ENCODE measurements around the gene LPAR5.

The LPAR5 gene

GRCh38 chr12:6635856-6636531, at the start of gene LPAR5:
Gene LPAR5 (minus strand): TSS chr12:6635959. CDS start chr12:6621248, 14,711 bp downstream.
- DNase-seq (ENCODE audit: low spot score), result peak; percentile 48
- in situ Hi-C loops (cut with MboI; ENCODE audit: low pct_unique_long_range_greater_than_20kb, low sequenced_read_pairs, unreplicated experiment), result no loop called here
- TF ChIP-seq, protein P1, sequence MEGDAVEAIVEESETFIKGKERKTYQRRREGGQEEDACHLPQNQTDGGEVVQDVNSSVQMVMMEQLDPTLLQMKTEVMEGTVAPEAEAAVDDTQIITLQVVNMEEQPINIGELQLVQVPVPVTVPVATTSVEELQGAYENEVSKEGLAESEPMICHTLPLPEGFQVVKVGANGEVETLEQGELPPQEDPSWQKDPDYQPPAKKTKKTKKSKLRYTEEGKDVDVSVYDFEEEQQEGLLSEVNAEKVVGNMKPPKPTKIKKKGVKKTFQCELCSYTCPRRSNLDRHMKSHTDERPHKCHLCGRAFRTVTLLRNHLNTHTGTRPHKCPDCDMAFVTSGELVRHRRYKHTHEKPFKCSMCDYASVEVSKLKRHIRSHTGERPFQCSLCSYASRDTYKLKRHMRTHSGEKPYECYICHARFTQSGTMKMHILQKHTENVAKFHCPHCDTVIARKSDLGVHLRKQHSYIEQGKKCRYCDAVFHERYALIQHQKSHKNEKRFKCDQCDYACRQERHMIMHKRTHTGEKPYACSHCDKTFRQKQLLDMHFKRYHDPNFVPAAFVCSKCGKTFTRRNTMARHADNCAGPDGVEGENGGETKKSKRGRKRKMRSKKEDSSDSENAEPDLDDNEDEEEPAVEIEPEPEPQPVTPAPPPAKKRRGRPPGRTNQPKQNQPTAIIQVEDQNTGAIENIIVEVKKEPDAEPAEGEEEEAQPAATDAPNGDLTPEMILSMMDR (IDR thresholded peaks at IDR 0.05; ENCODE audit: extremely low read depth, insufficient read depth, missing control alignments), result no peak

GRCh38 chr12:6684609-6685008, 48.9 kb upstream of the LPAR5 start:
- TF ChIP-seq, protein P1 (IDR thresholded peaks at IDR 0.05; ENCODE audit: extremely low read depth, insufficient read depth, missing control alignments), result peak; percentile 54
- in situ Hi-C loops (cut with MboI; ENCODE audit: low pct_unique_long_range_greater_than_20kb, low sequenced_read_pairs, unreplicated experiment), result no loop called here
- DNase-seq (ENCODE audit: low spot score), result peak; percentile 55

- in situ Hi-C loops (cut with MboI; ENCODE audit: low pct_unique_long_range_greater_than_20kb, low sequenced_read_pairs, unreplicated experiment), result no loop called here
- DNase-seq (ENCODE audit: low spot score), result no peak
- TF ChIP-seq, protein P1 (IDR thresholded peaks at IDR 0.05; ENCODE audit: extremely low read depth, insufficient read depth, missing control alignments), result no peak
Observed at GRCh38 chr12:6676962-6677361, 41.2 kb upstream of the LPAR5 start.

DNA sequence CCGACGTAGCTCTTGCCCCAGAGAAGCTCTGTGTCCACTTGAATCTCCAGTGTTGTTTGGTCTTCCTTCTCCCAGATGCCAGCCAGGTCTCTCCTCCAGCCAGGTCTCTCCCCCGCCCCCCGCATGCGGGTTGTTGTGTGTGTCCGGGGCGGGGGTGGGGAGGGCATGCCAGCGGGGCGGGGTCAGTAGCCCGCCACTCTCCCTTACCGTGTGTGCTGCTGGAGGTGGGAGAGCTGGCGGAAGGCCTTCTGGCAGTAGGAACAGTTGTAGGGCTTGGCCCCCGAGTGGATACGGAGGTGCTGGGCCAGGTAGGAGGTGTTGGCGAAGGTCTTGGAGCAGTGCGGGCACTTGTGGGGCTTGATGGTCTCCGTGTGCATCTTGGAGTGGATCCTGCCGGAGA, 36.4 kb upstream of the LPAR5 start:
- TF ChIP-seq, protein P1 (IDR thresholded peaks at IDR 0.05; ENCODE audit: extremely low read depth, insufficient read depth, missing control alignments), result no peak
- no peak for DNase-seq (ENCODE audit: low spot score)
- in situ Hi-C loops (cut with MboI; ENCODE audit: low pct_unique_long_range_greater_than_20kb, low sequenced_read_pairs, unreplicated experiment), result no loop called here

- in situ Hi-C loops (cut with MboI; ENCODE audit: low pct_unique_long_range_greater_than_20kb, low sequenced_read_pairs, unreplicated experiment), result no loop called here
- no peak for DNase-seq (ENCODE audit: low spot score)
- TF ChIP-seq, protein P1 (IDR thresholded peaks at IDR 0.05; ENCODE audit: extremely low read depth, insufficient read depth, missing control alignments), result peak; percentile 28
Observed at GRCh38 chr12:6667559-6668210, 31.9 kb upstream of the LPAR5 start.

DNA sequence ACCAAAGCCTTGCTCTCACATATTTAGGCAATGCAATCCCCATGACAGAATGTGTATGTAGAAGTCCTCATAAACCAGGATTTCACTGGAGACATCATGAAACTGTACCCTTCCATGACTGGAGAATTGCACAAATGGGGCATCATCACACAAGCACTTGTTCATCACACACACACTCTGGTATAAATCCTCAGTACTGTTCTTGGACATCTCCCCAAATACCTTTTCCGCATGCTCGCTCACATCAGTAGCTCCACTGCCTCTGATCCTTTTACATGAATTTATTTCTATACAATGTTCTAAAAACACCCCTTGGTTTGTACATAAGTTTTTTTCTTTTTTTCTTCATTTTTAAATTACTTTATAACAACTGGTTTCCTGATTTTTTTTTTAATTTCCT, 30.5 kb upstream of the LPAR5 start:
- TF ChIP-seq, protein P1 (IDR thresholded peaks at IDR 0.05; ENCODE audit: extremely low read depth, insufficient read depth, missing control alignments), result no peak
- DNase-seq (ENCODE audit: low spot score), result no peak
- in situ Hi-C loops (cut with MboI; ENCODE audit: low pct_unique_long_range_greater_than_20kb, low sequenced_read_pairs, unreplicated experiment), result no loop called here
